C4-2B (cell line): ENCODE results near the gene GRIK4.

Source experiments
- CTCF ChIP-seq: fragments of 450-650 bp; conservative IDR thresholded peaks from 2 replicates; pipeline ENCODE4 v1.5.1; 2017; ENCODE audit warnings: mild to moderate bottlenecking
- ZFX ChIP-seq: fragments of 450-650 bp; IDR thresholded peaks from 2 replicates; pipeline ENCODE4 v1.6.1; 2017

- no peak for TF ChIP-seq CTCF
- no peak for TF ChIP-seq ZFX
Observed at GRCh38 chr11:120714438-120714837, 202.9 kb downstream of the GRIK4 start.
